ENCODE results near the gene SPNS3.

SPNS3 gene

DNA sequence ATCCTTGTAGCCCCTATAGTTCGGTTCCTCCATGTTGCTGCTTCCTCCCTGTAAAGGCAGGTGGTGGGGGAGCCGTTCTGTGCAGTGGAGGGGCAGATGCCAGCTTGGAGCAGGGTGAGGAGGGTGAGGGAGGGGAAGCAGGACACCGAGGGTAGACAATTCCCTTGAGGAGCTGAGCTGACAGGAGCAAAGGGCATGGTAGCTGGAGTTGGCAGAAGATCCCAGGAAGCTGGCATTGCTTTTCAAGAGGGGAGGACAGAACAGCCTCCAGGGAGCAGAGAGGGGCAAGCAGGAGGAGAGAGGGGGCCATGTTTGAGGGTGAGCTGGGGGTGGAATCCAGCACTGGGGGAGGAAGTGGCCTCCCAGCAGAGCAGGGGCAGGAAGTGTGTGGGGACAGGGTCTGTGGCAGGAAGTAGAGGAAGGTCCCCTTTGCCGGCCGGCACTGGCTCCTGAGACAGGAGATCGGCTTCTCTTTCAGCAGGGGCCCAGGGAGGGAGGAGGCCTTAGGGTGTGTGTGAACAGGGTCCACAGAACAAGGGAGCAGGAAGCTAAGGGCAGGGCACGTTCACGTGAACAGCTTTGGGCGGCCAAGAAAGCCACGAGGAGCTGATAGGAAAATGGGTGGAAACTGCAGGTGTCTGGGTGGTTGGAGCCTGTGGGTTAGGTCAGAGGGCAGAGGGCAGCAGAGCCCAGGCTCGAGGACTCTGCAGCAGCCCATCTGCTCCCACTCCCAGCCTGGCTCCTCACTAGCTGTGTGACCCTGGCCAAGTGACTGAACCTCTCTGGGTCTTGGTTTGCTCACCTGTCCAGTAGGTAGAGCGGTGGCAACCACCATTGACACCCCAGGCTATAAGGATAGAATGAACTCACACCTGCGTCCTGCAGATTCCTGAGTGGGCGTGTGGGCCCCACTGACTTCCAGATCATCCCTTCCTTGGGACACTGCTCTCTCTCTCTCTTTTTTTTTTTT is 47.5 kb downstream of the SPNS3 start:
- FAIRE-seq (no peak), DNase-seq (ENCODE audit: insufficient read length, low spot score) (no peak)
- TF ChIP-seq, protein P1, sequence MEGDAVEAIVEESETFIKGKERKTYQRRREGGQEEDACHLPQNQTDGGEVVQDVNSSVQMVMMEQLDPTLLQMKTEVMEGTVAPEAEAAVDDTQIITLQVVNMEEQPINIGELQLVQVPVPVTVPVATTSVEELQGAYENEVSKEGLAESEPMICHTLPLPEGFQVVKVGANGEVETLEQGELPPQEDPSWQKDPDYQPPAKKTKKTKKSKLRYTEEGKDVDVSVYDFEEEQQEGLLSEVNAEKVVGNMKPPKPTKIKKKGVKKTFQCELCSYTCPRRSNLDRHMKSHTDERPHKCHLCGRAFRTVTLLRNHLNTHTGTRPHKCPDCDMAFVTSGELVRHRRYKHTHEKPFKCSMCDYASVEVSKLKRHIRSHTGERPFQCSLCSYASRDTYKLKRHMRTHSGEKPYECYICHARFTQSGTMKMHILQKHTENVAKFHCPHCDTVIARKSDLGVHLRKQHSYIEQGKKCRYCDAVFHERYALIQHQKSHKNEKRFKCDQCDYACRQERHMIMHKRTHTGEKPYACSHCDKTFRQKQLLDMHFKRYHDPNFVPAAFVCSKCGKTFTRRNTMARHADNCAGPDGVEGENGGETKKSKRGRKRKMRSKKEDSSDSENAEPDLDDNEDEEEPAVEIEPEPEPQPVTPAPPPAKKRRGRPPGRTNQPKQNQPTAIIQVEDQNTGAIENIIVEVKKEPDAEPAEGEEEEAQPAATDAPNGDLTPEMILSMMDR (IDR thresholded peaks at IDR 0.05; ENCODE audit: insufficient read depth, missing control alignments) = no peak

DNA sequence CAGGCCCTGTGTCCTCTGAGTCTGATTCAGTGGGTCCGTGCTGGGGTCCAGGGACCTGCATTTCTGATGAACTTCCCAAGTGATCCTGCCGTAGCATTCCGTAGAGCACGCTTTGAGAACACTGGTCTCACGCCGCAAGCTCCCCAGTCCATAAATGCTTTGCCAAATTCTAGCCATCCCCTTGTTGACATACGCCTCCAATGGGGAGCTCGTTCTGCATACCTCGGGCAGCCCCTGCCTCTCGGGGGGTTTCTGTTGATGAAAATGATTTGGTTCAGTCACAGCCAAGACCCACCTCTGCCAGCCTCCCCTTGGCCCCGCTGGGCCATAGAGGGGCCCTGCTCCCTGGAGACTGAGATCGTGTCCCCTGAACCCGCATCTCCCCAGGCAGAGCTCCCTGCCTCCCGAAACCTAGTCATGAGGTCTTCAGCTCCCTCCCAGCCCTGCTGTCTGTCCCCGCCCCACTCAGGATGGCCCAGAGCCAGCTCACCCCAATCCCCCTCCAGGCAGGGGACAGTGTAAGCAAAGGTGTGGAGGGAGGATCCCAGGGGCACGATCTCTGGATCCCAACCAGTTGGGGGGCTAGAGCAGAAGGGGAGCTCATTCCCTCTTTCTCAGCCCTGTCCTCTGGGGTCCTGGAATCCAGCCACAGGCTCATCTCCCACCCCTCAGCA is 48.7 kb downstream of the SPNS3 start:
- FAIRE-seq (no peak), DNase-seq (ENCODE audit: insufficient read length, low spot score) (no peak)
- TF ChIP-seq, protein P1 (IDR thresholded peaks at IDR 0.05; ENCODE audit: insufficient read depth, missing control alignments) = no peak

DNA sequence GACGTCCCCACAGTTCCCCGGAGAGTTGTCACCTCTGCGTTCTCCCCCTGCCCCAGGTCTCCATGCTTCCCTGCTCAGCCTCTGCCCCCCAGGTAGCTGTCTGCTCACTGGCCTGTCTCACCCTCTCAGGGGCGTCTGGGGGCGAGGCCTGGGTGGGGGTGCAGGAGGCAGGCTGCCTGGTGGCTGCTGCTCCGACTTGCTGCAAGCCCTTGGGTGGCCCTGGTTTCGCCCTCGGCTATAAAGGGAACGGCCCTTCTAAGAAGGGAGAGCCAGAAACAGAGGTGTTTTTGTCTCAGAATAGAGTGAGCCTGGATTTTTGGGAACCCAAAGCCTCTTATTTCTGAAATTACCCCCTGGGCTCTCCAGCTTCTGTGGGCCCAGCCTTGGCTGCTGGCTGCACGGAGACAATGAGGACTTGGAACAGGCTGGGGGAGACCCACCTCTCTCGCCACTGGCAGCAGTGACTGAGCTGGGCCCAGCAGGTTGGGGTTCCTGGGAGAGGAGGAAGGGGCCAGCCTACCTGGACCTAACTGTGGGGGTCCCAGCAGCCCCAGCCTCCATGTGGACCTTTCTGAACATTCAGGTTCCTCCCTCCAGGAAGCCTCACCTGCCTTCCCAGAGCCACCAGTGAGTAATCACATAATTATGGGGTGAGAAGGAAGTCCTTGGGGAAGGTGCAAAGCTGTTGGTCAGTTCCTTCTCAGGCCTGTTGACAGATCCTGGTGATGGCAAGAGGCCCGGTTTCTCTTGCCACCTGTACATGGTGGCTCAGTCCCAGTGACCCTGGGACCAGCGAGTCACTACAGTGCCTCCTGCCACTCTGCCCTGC is 49.5 kb downstream of the SPNS3 start:
- DNase-seq (ENCODE audit: insufficient read length, low spot score) (no peak), FAIRE-seq (no peak)
- TF ChIP-seq, protein P1 (IDR thresholded peaks at IDR 0.05; ENCODE audit: insufficient read depth, missing control alignments) = no peak

DNA sequence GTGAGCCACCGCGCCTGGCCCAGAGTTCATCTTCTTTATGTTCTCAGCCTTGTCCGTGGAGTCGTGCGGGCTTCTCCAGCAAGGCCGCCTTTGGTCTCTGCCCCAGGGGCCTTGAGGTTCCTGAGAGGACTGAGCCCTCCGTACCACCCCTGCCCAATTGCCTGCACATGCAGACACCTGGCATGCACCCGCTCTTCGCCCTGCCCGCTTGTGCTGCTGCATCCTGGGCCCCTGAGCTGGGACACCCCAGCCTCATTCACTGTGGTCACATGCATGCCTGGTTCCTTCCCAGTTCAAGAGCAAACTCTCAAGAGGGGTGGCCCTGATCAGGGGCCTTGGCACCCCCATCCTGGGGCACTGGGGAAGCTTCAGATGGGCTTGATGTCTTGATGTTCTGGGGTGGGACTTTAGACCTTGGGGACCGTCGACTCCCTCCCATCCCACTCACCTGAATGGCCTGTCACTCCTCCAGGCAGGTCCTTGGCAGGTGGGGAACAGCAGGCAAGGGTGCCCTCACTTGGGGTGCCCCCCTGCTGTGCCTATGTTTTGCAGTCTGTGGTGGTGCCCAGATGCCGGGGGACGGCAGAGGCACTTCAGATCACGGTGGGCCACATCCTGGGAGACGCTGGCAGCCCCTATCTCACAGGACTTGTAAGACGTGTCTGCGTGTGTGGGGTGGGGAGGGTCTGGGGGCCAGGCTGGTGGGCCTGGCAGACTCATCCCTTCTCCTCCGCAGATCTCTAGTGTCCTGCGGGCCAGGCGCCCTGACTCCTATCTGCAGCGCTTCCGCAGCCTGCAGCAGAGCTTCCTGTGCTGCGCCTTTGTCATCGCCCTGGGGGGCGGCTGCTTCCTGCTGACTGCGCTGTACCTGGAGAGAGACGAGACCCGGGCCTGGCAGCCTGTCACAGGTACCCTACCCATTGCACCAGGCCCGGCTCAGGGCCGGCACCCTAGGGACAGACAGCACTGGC is 52.2 kb downstream of the SPNS3 start:
- TF ChIP-seq, protein P1 (IDR thresholded peaks at IDR 0.05; ENCODE audit: insufficient read depth, missing control alignments) = no peak
- no peak for FAIRE-seq
- no peak for DNase-seq (ENCODE audit: insufficient read length, low spot score)

DNA sequence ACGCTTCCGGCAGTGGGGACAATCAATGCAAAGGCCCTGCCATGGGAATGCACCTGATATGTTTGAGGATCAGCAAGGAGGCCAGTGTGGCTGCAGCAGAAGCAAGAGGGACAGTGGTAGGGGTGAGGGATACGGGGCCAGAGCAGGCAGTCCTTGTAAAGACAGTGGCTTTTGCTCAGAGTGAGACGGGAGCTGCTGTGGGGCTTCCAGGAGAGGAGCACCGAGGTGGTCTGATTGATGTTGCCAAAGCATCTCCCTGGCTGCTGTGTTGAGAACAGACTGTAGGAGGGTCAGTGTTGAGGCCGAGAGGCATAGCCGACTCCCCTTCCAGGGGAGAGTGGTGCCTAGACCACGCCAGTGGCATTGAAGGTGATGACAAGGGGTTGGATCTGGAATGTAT is 53.6 kb downstream of the SPNS3 start:
- FAIRE-seq (no peak), DNase-seq (ENCODE audit: insufficient read length, low spot score) (no peak)
- TF ChIP-seq, protein P1 (IDR thresholded peaks at IDR 0.05; ENCODE audit: insufficient read depth, missing control alignments) = no peak

Data from D721Med (cell line).